H1 (cell line): ENCODE data around the gene ASIP. TPM values are rescaled to one million over a fixed set of nuclear protein-coding genes. Genes with fewer than 3 reads are reported as not detected.

Experiments used
- CTCF ChIA-PET: fragments of 300-600 bp; sonication (Branson Sonifier 250); formaldehyde crosslinking; loops from one replicate; lab custom pipeline; 2021; ENCODE audit not compliant: partially characterized antibody; lab: Charles Lee
- POLR2A ChIA-PET: fragments of 300-600 bp; sonication (Branson Sonifier 250); formaldehyde crosslinking; loops from one replicate; lab custom pipeline; 2021; ENCODE audit warnings: inconsistent platforms; ENCODE audit not compliant: partially characterized antibody; lab: Charles Lee
- DNase-seq, 2 experiments: peaks; one replicate each; pipeline versions ENCODE4 v3.0.0 to v3.0.0-alpha.2; 2010 to 2022; ENCODE audit warnings: low spot score in 2 of 2, low read depth in 1 of 2, mixed read lengths in 1 of 2
- FAIRE-seq: peaks from 2 replicates; lab custom pipeline; 2011; peaks lifted over from hg19 to GRCh38; lab: Jason Lieb, UNC
- H2AFZ ChIP-seq: 2 replicates; pipeline ENCODE4 v1.8.1; 2012; ENCODE audit warnings: low read length, inconsistent platforms
- H2AK5ac ChIP-seq: 2 replicates; pipeline ENCODE4 v1.6.1; 2013; ENCODE audit warnings: low read depth, low read length
- H2BK120ac ChIP-seq: replicated peaks from 2 replicates; pipeline ENCODE3; 2013; ENCODE audit warnings: low read depth, low read length, inconsistent platforms
- H2BK12ac ChIP-seq: 2 replicates; pipeline ENCODE4 v1.6.1; 2013; ENCODE audit warnings: low read depth, low read length
- H2BK15ac ChIP-seq: 2 replicates; pipeline ENCODE4 v1.6.1; 2013; ENCODE audit warnings: low read length
- H2BK20ac ChIP-seq: 2 replicates; pipeline ENCODE4 v1.6.1; 2013; ENCODE audit warnings: low read length
- H2BK5ac ChIP-seq: 2 replicates; pipeline ENCODE4 v1.6.1; 2013; ENCODE audit warnings: low read depth, low read length
- H3K14ac ChIP-seq: 2 replicates; pipeline ENCODE4 v1.6.1; 2013; ENCODE audit warnings: inconsistent platforms; ENCODE audit not compliant: insufficient read length
- H3K18ac ChIP-seq: 2 replicates; pipeline ENCODE4 v1.6.1; 2013; ENCODE audit warnings: low read length; ENCODE audit errors: extremely low read depth
- H3K23ac ChIP-seq: 2 replicates; pipeline ENCODE4 v1.6.1; 2013; ENCODE audit warnings: inconsistent platforms; ENCODE audit not compliant: insufficient read length
- H3K23me2 ChIP-seq: 2 replicates; pipeline ENCODE4 v1.6.1; 2013; ENCODE audit warnings: low read depth, low read length
- H3K27ac ChIP-seq: 2 replicates; pipeline ENCODE4 v1.6.1; 2011; ENCODE audit warnings: low read depth, low read length, inconsistent platforms
- H3K27me3 ChIP-seq, 4 experiments: replicated peaks in 1 of 4; 1 replicate in 1 of 4; 2 replicates in 3 of 4; pipeline versions ENCODE4 v1.6.1 to v1.8.1; 2011 to 2013; ENCODE audit warnings: low read length in 3 of 4, mild to moderate bottlenecking in 3 of 4, inconsistent platforms in 2 of 4, mixed read lengths in 2 of 4, moderate library complexity in 1 of 4; ENCODE audit not compliant: control insufficient read depth in 3 of 4, insufficient read depth in 3 of 4; ENCODE audit errors: extremely low read depth in 1 of 4
- H3K36me3 ChIP-seq, 4 experiments: 2 replicates each; pipeline versions ENCODE4 v1.6.1 to v1.8.1; 2011 to 2013; ENCODE audit warnings: mild to moderate bottlenecking in 4 of 4, low read length in 3 of 4, moderate library complexity in 2 of 4, control low read depth in 1 of 4, inconsistent platforms in 1 of 4; ENCODE audit not compliant: insufficient read depth in 4 of 4, control insufficient read depth in 2 of 4
- H3K4ac ChIP-seq: replicated peaks from 2 replicates; pipeline ENCODE3; 2013; ENCODE audit warnings: low read length, low read depth, mixed read lengths, inconsistent platforms; ENCODE audit not compliant: insufficient read length
- H3K4me1 ChIP-seq, 4 experiments: replicated peaks in 1 of 4; 1 replicate in 1 of 4; 2 replicates in 3 of 4; pipeline versions ENCODE4 v1.6.1 to v1.8.1; 2011 to 2013; ENCODE audit warnings: low read length in 3 of 4, inconsistent platforms in 2 of 4, mixed read lengths in 1 of 4; ENCODE audit not compliant: insufficient read depth in 4 of 4, control insufficient read depth in 3 of 4
- H3K4me2 ChIP-seq, 2 experiments: 2 replicates each; pipeline versions ENCODE4 v1.6.1 to v1.8.1; 2011 to 2013; ENCODE audit warnings: low read depth in 2 of 2, low read length in 2 of 2, control low read depth in 1 of 2, inconsistent platforms in 1 of 2, mild to moderate bottlenecking in 1 of 2; ENCODE audit not compliant: insufficient read depth in 1 of 2
- H3K4me3 ChIP-seq, 4 experiments: fragments of 200-600, 300-600 bp in 1 of 4; sonication (generic), shearing (Covaris generic), sonication (Bioruptor Twin) in 1 of 4; 2 replicates each; pipeline versions ENCODE4 v1.5.1 to v1.8.1; 2011 to 2016; ENCODE audit warnings: low read length in 4 of 4, low read depth in 3 of 4, control low read depth in 2 of 4, inconsistent platforms in 2 of 4, mild to moderate bottlenecking in 2 of 4, mixed read lengths in 1 of 4, moderate library complexity in 1 of 4; ENCODE audit not compliant: insufficient read depth in 2 of 4; ENCODE audit errors: extremely low read depth in 1 of 4
- H3K56ac ChIP-seq: replicated peaks from 2 replicates; pipeline ENCODE3; 2013; ENCODE audit warnings: low read depth, mild to moderate bottlenecking, mixed read lengths, low read length, inconsistent platforms; ENCODE audit not compliant: insufficient read length
- H3K79me1 ChIP-seq: 2 replicates; pipeline ENCODE4 v1.6.1; 2013; ENCODE audit warnings: low read depth, low read length, control low read depth
- H3K79me2 ChIP-seq, 2 experiments: 2 replicates each; pipeline versions ENCODE4 v1.6.1 to v1.8.1; 2012 to 2013; ENCODE audit warnings: low read length in 2 of 2, mild to moderate bottlenecking in 2 of 2, inconsistent platforms in 1 of 2; ENCODE audit not compliant: insufficient read depth in 2 of 2, control insufficient read depth in 1 of 2
- H3K9ac ChIP-seq, 4 experiments: replicated peaks in 1 of 4; 1 replicate in 1 of 4; 2 replicates in 3 of 4; pipeline versions ENCODE4 v1.6.1 to v1.8.1; 2011 to 2013; ENCODE audit warnings: low read depth in 3 of 4, low read length in 3 of 4, control low read depth in 2 of 4, mild to moderate bottlenecking in 2 of 4, moderate library complexity in 2 of 4, inconsistent platforms in 1 of 4; ENCODE audit errors: extremely low read depth in 1 of 4
- H3K9me3 ChIP-seq, 2 experiments: 2 replicates each; pipeline versions ENCODE4 v1.6.1 to v1.8.1; 2012 to 2013; ENCODE audit warnings: mild to moderate bottlenecking in 2 of 2, moderate library complexity in 2 of 2, control low read depth in 1 of 2, inconsistent platforms in 1 of 2, low read depth in 1 of 2, low read length in 1 of 2, mixed read lengths in 1 of 2; ENCODE audit not compliant: insufficient read depth in 2 of 2
- H4K20me1 ChIP-seq, 2 experiments: replicated peaks in 1 of 2; 2 replicates each; pipeline versions ENCODE3 to v1.8.1; 2011 to 2013; ENCODE audit warnings: inconsistent platforms in 2 of 2, low read length in 2 of 2, mild to moderate bottlenecking in 1 of 2; ENCODE audit not compliant: insufficient read depth in 2 of 2, control insufficient read depth in 1 of 2
- H4K5ac ChIP-seq: 2 replicates; pipeline ENCODE4 v1.6.1; 2013; ENCODE audit warnings: low read length, low read depth, mixed read lengths, inconsistent platforms; ENCODE audit not compliant: insufficient read length
- H4K8ac ChIP-seq: 2 replicates; pipeline ENCODE4 v1.8.0; 2013; ENCODE audit warnings: mild to moderate bottlenecking, moderate library complexity, low read length, inconsistent platforms; ENCODE audit not compliant: insufficient read depth; ENCODE audit errors: extremely low read depth
- H4K91ac ChIP-seq: replicated peaks from 2 replicates; pipeline ENCODE3; 2013; ENCODE audit warnings: low read length, mixed read lengths, inconsistent platforms; ENCODE audit not compliant: insufficient read length
- BCL11A ChIP-seq, 2 experiments: IDR thresholded peaks; one replicate each; pipeline ENCODE4 v1.6.1; 2011; ENCODE audit warnings: low read depth in 2 of 2, low read length in 2 of 2, mild to moderate bottlenecking in 2 of 2
- CTBP2 ChIP-seq: IDR thresholded peaks from 2 replicates; pipeline ENCODE4 v1.7.0; 2011; ENCODE audit warnings: borderline replicate concordance, mild to moderate bottlenecking, moderate library complexity, mixed read lengths, low read length; ENCODE audit not compliant: insufficient read depth, insufficient read length
- EP300 ChIP-seq, 2 experiments: IDR thresholded peaks; 1 replicate in 1 of 2; 2 replicates in 1 of 2; pipeline ENCODE4 v1.6.1; 2011 to 2012; ENCODE audit warnings: low read depth in 2 of 2, low read length in 2 of 2, mild to moderate bottlenecking in 2 of 2, borderline replicate concordance in 1 of 2, inconsistent platforms in 1 of 2, moderate library complexity in 1 of 2
- KDM5A ChIP-seq: fragments of 200-600 bp; IDR thresholded peaks from 2 replicates; pipeline ENCODE4 v1.7.1; 2012; ENCODE audit warnings: mild to moderate bottlenecking, low read length, inconsistent platforms, mixed read lengths
- MAFK ChIP-seq: IDR thresholded peaks from 2 replicates; pipeline ENCODE4 v1.6.1; 2012; ENCODE audit warnings: low read depth, mild to moderate bottlenecking, improper control_type of control experiment, low read length
- POLR2AphosphoS5 ChIP-seq: IDR thresholded peaks from 2 replicates; pipeline ENCODE4 v1.6.1; 2011; ENCODE audit warnings: low read depth, low read length
- RBBP5 ChIP-seq: IDR thresholded peaks from 2 replicates; pipeline ENCODE4 v1.7.1; 2012; ENCODE audit warnings: low read depth, mild to moderate bottlenecking, inconsistent platforms, low read length, moderate library complexity, borderline replicate concordance
- RXRA ChIP-seq: IDR thresholded peaks from 2 replicates; pipeline ENCODE4 v1.6.1; 2011; ENCODE audit warnings: low read depth, mild to moderate bottlenecking, low read length, moderate library complexity; ENCODE audit not compliant: insufficient read depth
- WGBS, 2 experiments: shearing (Covaris generic) in 1 of 2; methylation state at CpG; one replicate each; pipeline versions ENCODE4 v1.1.6 to v1.1.7; 2013 to 2015; ENCODE audit warnings: low lambda C conversion rate in 2 of 2, mixed read lengths in 2 of 2, inconsistent platforms in 1 of 2, low coverage in 1 of 2, missing lambda C conversion rate in 1 of 2; ENCODE audit not compliant: insufficient replicate concordance in 2 of 2, insufficient coverage in 1 of 2, insufficient read length in 1 of 2; ENCODE audit errors: extremely low coverage in 1 of 2, missing lambda C conversion rate in 1 of 2; 5-methylcytosine and 5-hydroxymethylcytosine counted together
- polyA plus RNA-seq, 7 experiments: library from polyadenylated mRNA; depleted of rRNA in 3 of 7; stranded (reverse) in 5 of 7; unstranded in 2 of 7; fragments of >200 nt in 5 of 7; fragments of 200-250 nt in 2 of 7; gene quantifications; 1 replicate in 5 of 7; 2 replicates in 1 of 7; 4 replicates in 1 of 7; pipeline versions ENCODE4 v1.2.1 to v1.2.3, GENCODE V29; 2011 to 2013; ENCODE audit warnings: missing spikeins in 2 of 7, mixed read lengths in 2 of 7
- total RNA-seq: library from RNA; stranded (reverse); fragmentation: NEBNext Ultra II Directional; extraction: Animal tissue kit (Norgen Biotek cat#: 25700); gene quantifications from 2 replicates; pipeline ENCODE4 v1.2.1, GENCODE V29; 2021

The ASIP gene
- total and polyA plus RNA-seq, 2 of the 8 experiments (the other 6 are each of a cell fraction or from before 2014, with no cell fraction given): not detected

DNA sequence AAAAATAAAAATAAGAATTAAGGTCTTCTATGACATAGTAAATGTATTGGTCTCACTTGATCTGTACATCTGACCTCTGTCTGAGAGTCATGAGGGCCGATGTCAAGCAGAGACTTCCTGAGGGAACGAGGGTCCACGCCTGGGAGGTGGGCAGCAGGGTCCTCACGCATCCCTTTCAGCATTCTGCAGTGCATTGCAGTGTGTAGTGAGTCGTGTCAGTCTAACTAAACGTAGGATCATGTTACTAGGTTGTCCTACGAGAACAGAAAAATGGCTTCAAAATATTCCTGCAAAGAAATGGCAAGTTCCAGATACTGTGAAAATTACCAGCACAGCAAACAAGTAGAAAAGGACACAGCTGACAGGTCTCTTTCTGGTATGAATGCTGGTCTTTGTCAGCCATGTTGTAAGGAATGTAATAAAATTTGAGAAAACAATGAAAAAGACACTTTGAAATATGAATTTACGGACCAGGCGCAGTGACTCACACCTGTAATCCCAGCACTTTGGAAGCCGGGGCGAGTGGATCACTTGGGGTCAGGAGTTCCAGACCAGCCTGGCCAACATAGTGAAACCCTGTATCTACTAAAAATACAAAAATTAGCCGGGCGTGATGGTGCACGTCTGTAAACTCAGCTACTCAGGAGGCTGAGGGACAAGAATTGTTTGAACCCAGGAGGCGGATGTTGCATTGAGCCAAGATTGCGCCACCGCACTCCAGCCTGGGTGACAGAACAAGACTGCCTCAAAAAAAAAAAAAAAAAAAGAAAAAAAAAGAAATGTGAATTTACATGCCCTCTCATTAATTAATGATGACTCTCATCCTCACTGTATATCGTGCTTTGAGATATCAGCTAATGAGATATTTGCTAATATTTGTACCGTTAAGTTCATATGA, 64.4 kb downstream of the ASIP start:
- TF ChIP-seq RXRA (no peak), EP300 (IDR thresholded peaks at IDR 0.05; ENCODE audit: borderline replicate concordance in 1 of 2, low read depth in 2 of 2, low read length in 2 of 2) (no peak), CTBP2 (no peak), MAFK (no peak), POLR2AphosphoS5 (no peak), BCL11A (IDR thresholded peaks at IDR 0.05; ENCODE audit: low read depth in 2 of 2, low read length in 2 of 2) (no peak), RBBP5 (no peak), KDM5A (no peak)
- H3K23me2 ChIP-seq: peaks cover 4% of the 10 kb centered on the region; the same call in 1 of the 2 replicates
- no peak overlapping the region for H3K14ac ChIP-seq
- H3K23ac ChIP-seq: no peak overlapping the region
- 94% methylated on average over 19 of the region's 19 CpGs; no CpG with 5 or more reads in 1 of the 2 experiments for WGBS, 2 experiments
- POLR2A ChIA-PET: no interaction called here
- no peak overlapping the region for H2BK120ac ChIP-seq
- H4K91ac ChIP-seq: no peak overlapping the region
- peaks cover 8% of the 10 kb centered on the region for H3K79me1 ChIP-seq
- H4K5ac ChIP-seq: no peak overlapping the region
- H3K4me2 ChIP-seq: no peak overlapping the region
- peaks cover 16 to 22% of the 10 kb centered on the region in 2 experiments for H3K79me2 ChIP-seq
- H3K27me3 ChIP-seq: no peaks in the 10 kb centered on the region
- peaks cover 0 to 4% (median 0%) of the 10 kb centered on the region in 4 experiments; a peak in 3 of 8 replicates for H3K36me3 ChIP-seq
- H3K9ac ChIP-seq: no peak overlapping the region
- H4K20me1 ChIP-seq: peaks cover 7 to 8% of the 10 kb centered on the region in 2 experiments
- H3K18ac ChIP-seq: no peak overlapping the region
- H3K4me3 ChIP-seq: no peak overlapping the region
- no peak overlapping the region for H3K27ac ChIP-seq
- no peak overlapping the region for H2BK15ac ChIP-seq
- H2BK5ac ChIP-seq: no peak overlapping the region
- DNase-seq (no peak), FAIRE-seq (no peak)
- no peak overlapping the region for H2BK20ac ChIP-seq
- no peaks in the 10 kb centered on the region for H3K9me3 ChIP-seq
- CTCF ChIA-PET: interaction anchor here (0.6 kb wide), 1 partner anchor 31 kb away, joined by 4 read pairs; no protein-coding TSS in a partner anchor
- H2AFZ ChIP-seq: no peak overlapping the region
- no peak overlapping the region for H2AK5ac ChIP-seq
- H4K8ac ChIP-seq: no peak overlapping the region
- H3K4ac ChIP-seq: no peak overlapping the region
- no peak overlapping the region for H2BK12ac ChIP-seq
- peaks cover 3 to 9% (median 7%) of the 10 kb centered on the region in 4 experiments; a peak in 6 of 7 replicates for H3K4me1 ChIP-seq
- H3K56ac ChIP-seq: no peak overlapping the region
